ENCODE results near the gene WWTR1.

WWTR1 gene

GRCh38 chr3:149604125-149604875, 53.5 kb downstream of the WWTR1 start:
- DNase-seq (ENCODE audit: low read depth, low spot score) = no peak
- H3K4me3 ChIP-seq (ENCODE audit: low read length) = no peak overlapping the region

GRCh38 chr3:149603126-149604074, 54.4 kb downstream of the WWTR1 start:
- no peak for DNase-seq (ENCODE audit: low read depth, low spot score)
- no peak overlapping the region for H3K4me3 ChIP-seq (ENCODE audit: low read length)

DNA sequence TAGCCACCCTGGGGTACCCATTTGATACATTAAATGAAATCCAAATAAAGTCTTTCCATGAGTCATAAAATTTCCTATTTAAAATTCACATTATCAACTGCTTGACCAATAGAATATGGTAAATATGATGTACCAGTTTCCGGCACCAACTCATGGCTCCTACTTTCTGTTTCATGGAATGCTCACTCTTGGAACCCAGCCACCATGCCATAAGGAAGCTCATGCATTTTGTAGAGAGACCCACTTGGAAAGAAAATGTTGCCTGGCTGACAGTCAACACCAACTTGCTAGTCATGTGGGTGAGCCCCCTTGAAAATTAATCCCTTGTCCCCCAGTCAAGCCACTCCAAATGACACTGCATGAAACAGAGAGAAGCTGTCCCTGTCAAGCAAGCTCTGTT, 57.2 kb downstream of the WWTR1 start:
- DNase-seq (ENCODE audit: low read depth, low spot score) = no peak

DNA sequence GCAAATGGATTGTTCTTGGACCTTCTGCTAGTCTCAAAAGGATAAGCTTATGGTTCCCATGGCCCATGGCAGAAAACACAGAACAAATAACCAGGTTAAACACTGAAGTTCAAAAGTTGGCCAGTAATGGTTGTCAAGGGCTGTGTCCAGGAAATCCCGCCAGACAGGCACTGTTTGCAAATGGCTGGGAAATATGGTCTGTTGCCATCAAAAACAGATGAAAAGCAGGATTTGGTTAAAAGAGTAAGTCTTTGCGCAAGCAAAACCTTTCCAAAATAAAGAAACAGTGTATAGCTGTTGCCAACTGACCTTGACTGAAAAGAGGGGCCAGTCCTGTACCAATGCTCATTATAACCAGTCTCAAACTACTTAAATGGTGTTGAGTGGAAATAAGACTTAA, 58.6 kb downstream of the WWTR1 start:
- no peak overlapping the region for H3K4me3 ChIP-seq (ENCODE audit: low read length)

More for the DNA sequence above, 57.2 kb downstream of the WWTR1 start:
- H3K4me3 ChIP-seq (ENCODE audit: low read length) = no peak overlapping the region

GRCh38 chr3:149596134-149596770, 61.6 kb downstream of the WWTR1 start:
- no peak for DNase-seq (ENCODE audit: low read depth, low spot score)
- H3K4me3 ChIP-seq (ENCODE audit: low read length) = no peak overlapping the region

More for the DNA sequence above, 58.6 kb downstream of the WWTR1 start:
- DNase-seq (ENCODE audit: low read depth, low spot score) = no peak

DNA sequence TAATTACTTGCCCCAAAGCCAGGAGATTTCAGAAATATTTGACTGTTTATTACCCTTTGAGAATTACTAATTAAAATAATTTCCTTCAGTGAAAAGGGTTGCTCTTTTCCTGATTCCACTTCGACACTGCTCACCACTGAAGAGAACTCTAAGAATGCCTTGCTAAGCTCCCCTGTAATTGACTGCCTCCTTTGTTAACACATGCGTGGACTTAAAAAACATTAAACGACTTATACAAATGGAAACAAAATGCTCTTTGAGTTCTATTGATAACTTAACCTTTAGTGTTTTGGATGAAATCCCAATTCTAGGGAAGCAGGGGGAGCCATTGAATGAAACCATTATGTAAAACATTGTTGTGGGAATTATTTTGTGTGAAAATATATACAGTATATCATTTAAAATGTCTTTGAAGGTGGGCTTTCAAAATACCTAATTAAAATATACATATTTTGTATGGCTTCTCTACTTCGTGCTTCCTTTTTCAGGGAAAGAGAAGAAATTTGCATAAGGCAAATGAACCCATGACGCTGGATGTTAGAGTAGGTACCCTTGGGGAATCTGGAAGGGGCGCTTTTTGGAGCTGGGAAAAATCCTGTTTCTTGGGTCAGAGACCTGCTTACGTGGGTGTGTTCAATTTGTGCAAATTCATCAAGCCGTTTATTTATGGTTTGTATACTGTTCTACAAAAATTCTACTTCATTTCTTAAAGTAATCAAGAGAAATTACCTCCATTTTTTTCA, 64.2 kb downstream of the WWTR1 start:
- DNase-seq (ENCODE audit: low read depth, low spot score) = no peak
- no peak overlapping the region for H3K4me3 ChIP-seq (ENCODE audit: low read length)

DNA sequence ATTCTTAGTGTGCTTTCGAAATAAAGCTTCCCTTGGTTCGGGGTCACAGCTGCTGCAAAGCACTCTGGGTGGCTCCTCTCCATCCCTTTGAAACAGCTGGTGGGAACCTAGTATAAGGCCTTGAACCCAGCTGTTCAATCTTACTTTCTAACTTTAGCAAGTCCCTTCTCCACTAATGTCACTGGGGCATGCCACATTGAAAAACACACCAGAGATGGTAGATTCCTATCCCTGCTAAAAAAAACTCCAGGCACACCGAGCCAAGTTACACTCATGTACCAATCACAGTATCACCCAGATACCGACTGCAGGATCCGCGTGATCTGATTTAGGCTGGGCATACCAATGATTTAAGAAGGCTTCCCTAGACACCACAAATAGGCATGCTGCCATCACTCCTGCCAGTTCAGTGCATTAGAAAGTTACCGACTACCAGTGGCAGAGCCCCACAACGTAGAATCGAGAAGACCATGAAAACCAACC, 65.0 kb downstream of the WWTR1 start:
- DNase-seq (ENCODE audit: low read depth, low spot score) = no peak
- H3K4me3 ChIP-seq (ENCODE audit: low read length) = no peak overlapping the region

DNA sequence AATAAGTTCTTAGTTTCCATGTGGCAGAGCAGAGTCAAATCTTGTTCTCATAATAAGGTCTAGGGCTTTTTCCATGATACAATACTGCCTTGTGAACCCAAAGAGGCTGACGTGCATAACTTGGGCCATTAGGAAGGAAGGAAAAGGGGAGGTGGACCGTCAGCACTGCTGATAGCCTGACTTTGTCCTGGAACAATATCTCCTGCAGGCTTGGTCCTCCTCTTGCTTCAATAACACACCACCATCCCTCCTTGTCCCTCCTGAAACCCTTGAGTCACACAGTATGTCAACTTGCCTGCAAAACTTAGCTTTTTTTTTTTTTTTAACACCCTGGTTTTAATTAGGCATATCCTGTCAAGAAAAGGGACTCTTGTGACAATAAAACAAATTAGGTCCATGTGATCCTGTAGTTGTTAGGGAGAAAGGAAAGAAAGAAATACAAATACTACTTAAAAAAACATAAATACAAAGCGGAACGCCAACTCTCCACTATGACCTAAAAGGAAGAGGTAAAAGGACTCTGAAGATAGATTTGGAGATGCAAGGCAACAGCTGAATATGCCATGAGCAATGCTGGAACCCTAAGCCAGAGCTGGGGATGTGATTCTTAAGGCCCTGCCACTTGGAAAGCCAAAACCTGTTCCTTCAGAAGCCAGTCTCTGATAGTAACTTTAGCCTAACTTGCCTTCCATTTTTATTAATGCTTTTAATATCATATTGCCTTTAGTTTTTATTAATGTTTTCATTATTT, 67.0 kb downstream of the WWTR1 start:
- H3K4me3 ChIP-seq (ENCODE audit: low read length) = no peak overlapping the region
- DNase-seq (ENCODE audit: low read depth, low spot score) = no peak

DNA sequence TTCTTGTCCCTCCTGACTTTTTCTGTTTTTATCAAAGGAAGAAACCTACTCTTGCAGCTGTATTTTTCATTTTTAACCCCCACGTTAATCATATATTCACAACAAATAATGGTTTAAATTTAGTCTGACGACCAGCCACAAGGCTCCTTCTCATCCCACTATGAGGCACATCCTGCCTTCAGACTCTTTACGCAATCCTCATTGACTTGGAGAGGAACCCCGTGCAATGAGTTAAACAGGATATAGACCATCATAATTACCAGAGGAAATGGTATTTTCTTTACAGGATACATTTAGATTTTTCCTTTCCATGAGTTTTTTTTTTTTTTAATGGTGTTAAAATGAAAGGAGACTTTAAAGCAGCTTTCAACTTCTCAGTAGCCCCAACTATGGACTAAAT, 68.5 kb downstream of the WWTR1 start:
- no peak for DNase-seq (ENCODE audit: low read depth, low spot score)
- H3K4me3 ChIP-seq (ENCODE audit: low read length) = no peak overlapping the region

GRCh38 chr3:149588909-149589308, 68.9 kb downstream of the WWTR1 start:
- DNase-seq (ENCODE audit: low read depth, low spot score) = no peak
- H3K4me3 ChIP-seq (ENCODE audit: low read length) = no peak overlapping the region

- H3K4me3 ChIP-seq (ENCODE audit: low read length) = no peak overlapping the region
- DNase-seq (ENCODE audit: low read depth, low spot score) = no peak
These were observed 70.4 kb downstream of the WWTR1 start for GRCh38 chr3:149587383-149587782.

DNA sequence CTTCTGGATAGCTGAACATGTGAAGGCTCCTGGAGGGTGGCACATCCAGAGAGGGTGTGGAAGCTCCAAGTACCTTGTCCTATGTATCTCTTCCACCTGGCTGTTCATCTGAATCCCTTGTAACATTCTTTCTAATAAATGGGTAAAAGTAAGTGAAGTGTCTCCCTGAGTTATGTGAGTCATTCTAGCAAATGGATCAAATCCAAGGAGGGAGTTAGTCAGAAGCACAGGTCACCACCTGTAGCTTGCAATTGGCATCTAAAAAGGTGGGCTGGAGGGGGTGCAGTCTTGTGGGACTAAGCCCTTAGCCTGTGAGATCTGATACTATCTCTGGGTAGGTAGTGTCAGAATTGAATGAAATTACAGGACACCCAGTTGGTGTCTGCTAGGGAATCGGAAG, 71.0 kb downstream of the WWTR1 start:
- DNase-seq (ENCODE audit: low read depth, low spot score) = no peak
- H3K4me3 ChIP-seq (ENCODE audit: low read length) = no peak overlapping the region

- H3K4me3 ChIP-seq (ENCODE audit: low read length) = no peak overlapping the region
These were observed 72.5 kb downstream of the WWTR1 start for GRCh38 chr3:149585401-149585726.

GRCh38 chr3:149583921-149584635, 73.7 kb downstream of the WWTR1 start:
- no peak overlapping the region for H3K4me3 ChIP-seq (ENCODE audit: low read length)
- DNase-seq (ENCODE audit: low read depth, low spot score) = no peak

More at GRCh38 chr3:149585401-149585726, 72.5 kb downstream of the WWTR1 start:
- DNase-seq (ENCODE audit: low read depth, low spot score) = no peak

GRCh38 chr3:149582395-149582794, 75.4 kb downstream of the WWTR1 start:
- no peak for DNase-seq (ENCODE audit: low read depth, low spot score)
- no peak overlapping the region for H3K4me3 ChIP-seq (ENCODE audit: low read length)

- no peak for DNase-seq (ENCODE audit: low read depth, low spot score)
- no peak overlapping the region for H3K4me3 ChIP-seq (ENCODE audit: low read length)
These were observed 76.0 kb downstream of the WWTR1 start for GRCh38 chr3:149581681-149582370.

GRCh38 chr3:149581248-149581647, 76.6 kb downstream of the WWTR1 start:
- no peak for DNase-seq (ENCODE audit: low read depth, low spot score)
- H3K4me3 ChIP-seq (ENCODE audit: low read length) = no peak overlapping the region

Measured in Jurkat, Clone E6-1 (cell line).